Measurements from ENCODE around the gene CLNK.

DNA sequence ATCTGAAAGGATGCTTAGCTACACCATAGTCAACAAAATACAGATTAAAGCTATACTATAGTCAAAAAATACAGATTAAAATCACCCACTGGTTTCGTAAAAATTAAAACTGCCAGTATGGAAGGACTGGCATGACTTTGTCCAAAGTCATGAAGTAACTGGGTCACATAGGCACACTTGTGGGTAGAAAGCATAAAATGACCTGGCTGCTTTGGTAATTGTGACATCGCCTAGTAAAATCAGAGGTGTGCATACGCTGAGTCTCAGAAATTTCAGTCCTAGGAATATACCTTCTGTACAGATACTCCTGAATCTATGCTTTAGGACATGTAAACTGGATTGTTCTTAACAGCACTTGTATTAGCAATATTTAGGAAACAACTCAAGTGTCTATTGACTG is 28.1 kb downstream of the CLNK start:
- TF ChIP-seq, protein P1, sequence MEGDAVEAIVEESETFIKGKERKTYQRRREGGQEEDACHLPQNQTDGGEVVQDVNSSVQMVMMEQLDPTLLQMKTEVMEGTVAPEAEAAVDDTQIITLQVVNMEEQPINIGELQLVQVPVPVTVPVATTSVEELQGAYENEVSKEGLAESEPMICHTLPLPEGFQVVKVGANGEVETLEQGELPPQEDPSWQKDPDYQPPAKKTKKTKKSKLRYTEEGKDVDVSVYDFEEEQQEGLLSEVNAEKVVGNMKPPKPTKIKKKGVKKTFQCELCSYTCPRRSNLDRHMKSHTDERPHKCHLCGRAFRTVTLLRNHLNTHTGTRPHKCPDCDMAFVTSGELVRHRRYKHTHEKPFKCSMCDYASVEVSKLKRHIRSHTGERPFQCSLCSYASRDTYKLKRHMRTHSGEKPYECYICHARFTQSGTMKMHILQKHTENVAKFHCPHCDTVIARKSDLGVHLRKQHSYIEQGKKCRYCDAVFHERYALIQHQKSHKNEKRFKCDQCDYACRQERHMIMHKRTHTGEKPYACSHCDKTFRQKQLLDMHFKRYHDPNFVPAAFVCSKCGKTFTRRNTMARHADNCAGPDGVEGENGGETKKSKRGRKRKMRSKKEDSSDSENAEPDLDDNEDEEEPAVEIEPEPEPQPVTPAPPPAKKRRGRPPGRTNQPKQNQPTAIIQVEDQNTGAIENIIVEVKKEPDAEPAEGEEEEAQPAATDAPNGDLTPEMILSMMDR (IDR thresholded peaks at IDR 0.05): no peak
- TF ChIP-seq POLR2A (IDR thresholded peaks at IDR 0.05) (no peak), POLR2AphosphoS5 (IDR thresholded peaks at IDR 0.05) (no peak)
